Liver (tissue), 9 donors: Measurements from ENCODE around the gene MCF2L. TPM values are rescaled to one million over a fixed set of nuclear protein-coding genes. Genes with fewer than 3 reads are reported as not detected.

Experiments used
- DNase-seq: peaks from one replicate; pipeline ENCODE4 v3.0.0-alpha.2; 2017; ENCODE audit warnings: low spot score
- H3K27ac ChIP-seq, 2 donors: one replicate each; pipeline ENCODE4 v1.7.0; 2013; ENCODE audit warnings: inconsistent platforms in 2 of 2, low read length in 2 of 2, control low read depth in 1 of 2, low read depth in 1 of 2, mild to moderate bottlenecking in 1 of 2
- H3K27me3 ChIP-seq, 4 donors: one replicate each; pipeline versions ENCODE4 v1.6.1 to v1.7.0; 2013; ENCODE audit warnings: low read length in 3 of 4, inconsistent platforms in 1 of 4, mild to moderate bottlenecking in 1 of 4, moderate library complexity in 1 of 4; ENCODE audit not compliant: control insufficient read depth in 4 of 4, insufficient read depth in 4 of 4
- H3K36me3 ChIP-seq, 4 donors: one replicate each; pipeline versions ENCODE4 v1.6.1 to v1.7.0; 2013; ENCODE audit warnings: low read length in 3 of 4, mild to moderate bottlenecking in 3 of 4, low read depth in 1 of 4, moderate library complexity in 1 of 4; ENCODE audit not compliant: control insufficient read depth in 4 of 4, insufficient read depth in 3 of 4
- H3K4me1 ChIP-seq, 4 donors: one replicate each; pipeline versions ENCODE4 v1.6.1 to v1.7.0; 2013; ENCODE audit warnings: low read length in 3 of 4, mild to moderate bottlenecking in 3 of 4, moderate library complexity in 1 of 4; ENCODE audit not compliant: control insufficient read depth in 4 of 4, insufficient read depth in 4 of 4
- H3K4me3 ChIP-seq, 3 donors: one replicate each; pipeline versions ENCODE4 v1.6.1 to v1.7.0; 2013; ENCODE audit warnings: low read length in 3 of 3, control low read depth in 1 of 3, low read depth in 1 of 3, mild to moderate bottlenecking in 1 of 3
- H3K9ac ChIP-seq, 2 donors: one replicate each; pipeline ENCODE4 v1.7.0; 2013; ENCODE audit warnings: low read length in 2 of 2, mild to moderate bottlenecking in 2 of 2, moderate library complexity in 2 of 2, control low read depth in 1 of 2, low read depth in 1 of 2
- H3K9me3 ChIP-seq, 4 donors: one replicate each; pipeline versions ENCODE4 v1.6.1 to v1.7.0; 2013; ENCODE audit warnings: low read length in 3 of 4; ENCODE audit not compliant: control insufficient read depth in 4 of 4
- ATF3 ChIP-seq: IDR thresholded peaks from 2 replicates; pipeline ENCODE4 v1.6.1; 2016; ENCODE audit warnings: antibody characterized with exemption
- CTCF ChIP-seq: fragments of 150-350 bp; IDR thresholded peaks from 2 replicates; pipeline ENCODE4 v1.5.1; 2017; ENCODE audit warnings: improper control_type of control experiment, low read depth, low read length; ENCODE audit not compliant: missing input control
- EGR1 ChIP-seq, 2 donors: IDR thresholded peaks; 2 replicates each; pipeline ENCODE4 v1.6.1; 2016 to 2018; ENCODE audit warnings: antibody characterized with exemption in 2 of 2, low read depth in 2 of 2
- FOXA1 ChIP-seq: IDR thresholded peaks from 2 replicates; pipeline ENCODE4 v1.6.1; 2016; ENCODE audit warnings: antibody characterized with exemption
- FOXA2 ChIP-seq: IDR thresholded peaks from 2 replicates; pipeline ENCODE4 v1.6.1; 2016; ENCODE audit warnings: antibody characterized with exemption
- GABPA ChIP-seq, 2 donors: IDR thresholded peaks in 1 of 2; conservative IDR thresholded peaks in 1 of 2; 2 replicates each; pipeline ENCODE4 v1.6.1; 2016; ENCODE audit warnings: antibody characterized with exemption in 2 of 2, mild to moderate bottlenecking in 1 of 2, moderate library complexity in 1 of 2
- JUND ChIP-seq, 2 donors: IDR thresholded peaks; 2 replicates each; pipeline ENCODE4 v1.6.1; 2016; ENCODE audit warnings: antibody characterized with exemption in 2 of 2
- MAX ChIP-seq: IDR thresholded peaks from 2 replicates; pipeline ENCODE4 v1.6.1; 2016; ENCODE audit warnings: antibody characterized with exemption
- NR2F2 ChIP-seq: IDR thresholded peaks from 2 replicates; pipeline ENCODE4 v1.6.1; 2016; ENCODE audit warnings: antibody characterized with exemption
- RAD21 ChIP-seq, 2 donors: IDR thresholded peaks; 2 replicates each; pipeline ENCODE4 v1.6.1; 2016; ENCODE audit warnings: antibody characterized with exemption in 2 of 2, mild to moderate bottlenecking in 2 of 2
- REST ChIP-seq: IDR thresholded peaks from 2 replicates; pipeline ENCODE4 v1.6.1; 2016; ENCODE audit warnings: antibody characterized with exemption, mild to moderate bottlenecking
- RXRA ChIP-seq, 2 donors: IDR thresholded peaks; 2 replicates each; pipeline ENCODE4 v1.6.1; 2017 to 2018; ENCODE audit warnings: antibody characterized with exemption in 2 of 2, mild to moderate bottlenecking in 1 of 2
- SP1 ChIP-seq: IDR thresholded peaks from 2 replicates; pipeline ENCODE4 v1.6.1; 2018; ENCODE audit warnings: antibody characterized with exemption, mild to moderate bottlenecking
- TAF1 ChIP-seq: conservative IDR thresholded peaks from 2 replicates; pipeline ENCODE4 v1.6.1; 2016; ENCODE audit warnings: antibody characterized with exemption, mild to moderate bottlenecking
- YY1 ChIP-seq: IDR thresholded peaks from 2 replicates; pipeline ENCODE4 v1.6.1; 2016; ENCODE audit warnings: antibody characterized with exemption, mild to moderate bottlenecking
- WGBS: extraction: QIAGEN DNeasy Blood & Tissue Kit; methylation state at CpG from one replicate; pipeline ENCODE4 v1.1.7; 2013; 5-methylcytosine and 5-hydroxymethylcytosine counted together
- polyA plus RNA-seq, 2 donors: library from polyadenylated mRNA; stranded (reverse) in 1 of 2; unstranded in 1 of 2; fragments of 200-250 nt in 1 of 2; fragments of >200 nt in 1 of 2; fragmentation: Nextera tagmentation in 1 of 2; extraction: Ambion mirVana in 1 of 2; gene quantifications; one replicate each; pipeline versions ENCODE4 v1.2.1 to v1.2.3, GENCODE V29; 2013 to 2015
- total RNA-seq, 2 donors: library from RNA; depleted of rRNA; stranded (reverse); fragments of >200 nt; gene quantifications; one replicate each; pipeline ENCODE4 v1.2.3, GENCODE V29; 2014
- donor health status: healthy.
- donor health status: healthy.
- donor health status: healthy.
- donor health status: healthy.
- donor health status: healthy.

The MCF2L gene
- total and polyA plus RNA-seq, 4 donors: 2.9 to 12.8 (median 7.1) TPM

DNA sequence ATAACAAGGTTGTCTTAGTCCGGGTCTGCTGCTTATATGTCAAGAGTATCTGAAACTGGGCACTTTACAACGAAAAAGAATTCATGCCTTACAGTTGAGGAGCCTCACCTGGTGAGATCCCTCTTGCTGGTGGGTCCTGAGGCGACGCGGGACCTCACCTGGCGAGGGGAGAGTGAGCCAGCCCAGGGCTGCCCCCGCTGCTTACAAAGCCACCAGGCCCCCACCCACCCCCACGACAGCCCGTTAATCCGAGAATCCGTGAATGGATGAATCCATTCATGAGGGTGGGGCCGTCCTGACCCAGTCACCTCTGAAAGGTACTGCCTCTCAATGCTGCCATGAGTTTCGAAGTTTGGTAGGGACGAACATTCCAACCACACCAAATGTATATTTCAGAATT is 82.6 kb downstream of the MCF2L start:
- Histone ChIP-seq H3K27ac (no peak overlapping the region), H3K4me1 (no peaks in the 10 kb centered on the region), H3K9ac (no peak overlapping the region), H3K36me3 (peaks cover 0 to 14% (median 3%) of the 10 kb centered on the region in 4 donors), H3K27me3 (no peaks in the 10 kb centered on the region), H3K9me3 (no peaks in the 10 kb centered on the region), H3K4me3 (no peak overlapping the region)
- no peak for DNase-seq
- WGBS: 95% methylated on average over 14 of the region's 14 CpGs
- TF ChIP-seq FOXA1 (no peak), TAF1 (no peak), JUND (IDR thresholded peaks at IDR 0.05) (no peak), MAX (no peak), RXRA (IDR thresholded peaks at IDR 0.05) (no peak), RAD21 (IDR thresholded peaks at IDR 0.05) (no peak), FOXA2 (no peak), NR2F2 (no peak), EGR1 (IDR thresholded peaks at IDR 0.05; ENCODE audit: low read depth in 2 of 2) (no peak), CTCF (no peak), YY1 (no peak), REST (no peak), GABPA (IDR thresholded peaks at IDR 0.05 in 1 of 2, conservative IDR thresholded peaks at IDR 0.05 in 1 of 2) (no peak), ATF3 (no peak)

DNA sequence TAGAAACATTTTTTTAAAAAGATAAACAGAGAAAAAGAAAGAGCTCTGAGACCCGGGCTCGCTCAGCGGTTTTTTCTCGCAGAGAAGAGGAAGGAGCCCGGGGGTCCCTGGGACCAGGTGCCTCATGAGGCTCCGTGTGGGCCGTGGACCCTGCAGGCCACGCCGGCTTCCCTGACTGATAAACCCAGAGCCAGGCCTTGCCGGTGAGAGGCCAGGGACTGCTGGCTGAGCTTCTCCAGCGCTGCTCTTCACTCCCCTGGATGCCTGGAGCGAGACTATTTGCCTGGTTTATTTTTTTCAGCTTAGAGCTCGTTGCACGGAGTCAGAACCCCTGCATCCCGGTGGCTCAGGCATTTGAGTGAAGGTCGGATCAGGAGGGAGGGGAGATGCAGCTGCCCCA is 83.2 kb downstream of the MCF2L start:
- DNase-seq: no peak
- WGBS: 91% methylated on average over 16 of the region's 16 CpGs

More for the DNA sequence above, 83.2 kb downstream of the MCF2L start:
- TF ChIP-seq ATF3 (no peak), TAF1 (no peak), YY1 (no peak), CTCF (no peak), SP1 (no peak), RXRA (IDR thresholded peaks at IDR 0.05) (no peak), EGR1 (IDR thresholded peaks at IDR 0.05; ENCODE audit: low read depth in 2 of 2) (no peak), FOXA1 (no peak)
- H3K9ac ChIP-seq: no peak overlapping the region
- H3K36me3 ChIP-seq: peaks cover 0 to 14% (median 3%) of the 10 kb centered on the region in 4 donors
- H3K4me1 ChIP-seq: no peaks in the 10 kb centered on the region
- H3K27me3 ChIP-seq: no peaks in the 10 kb centered on the region
- no peaks in the 10 kb centered on the region for H3K9me3 ChIP-seq
- H3K27ac ChIP-seq: no peak overlapping the region
- no peak overlapping the region for H3K4me3 ChIP-seq
